HG02642 (cell line): ENCODE measurements around the gene TMEM214.

Source experiments
- ATAC-seq: cut with Tn5 transposase; IDR thresholded peaks from one replicate; pipeline ENCODE4 v1.9.1; 2021; ENCODE audit warnings: mild to moderate bottlenecking; ENCODE audit not compliant: unreplicated experiment, poor library complexity

TMEM214 gene

GRCh38 chr2:27038012-27038411 lies 5.2 kb downstream of the TMEM214 start:
- no peak for ATAC-seq

GRCh38 chr2:27038631-27039339 lies 6.0 kb downstream of the TMEM214 start:
- no peak for ATAC-seq

DNA sequence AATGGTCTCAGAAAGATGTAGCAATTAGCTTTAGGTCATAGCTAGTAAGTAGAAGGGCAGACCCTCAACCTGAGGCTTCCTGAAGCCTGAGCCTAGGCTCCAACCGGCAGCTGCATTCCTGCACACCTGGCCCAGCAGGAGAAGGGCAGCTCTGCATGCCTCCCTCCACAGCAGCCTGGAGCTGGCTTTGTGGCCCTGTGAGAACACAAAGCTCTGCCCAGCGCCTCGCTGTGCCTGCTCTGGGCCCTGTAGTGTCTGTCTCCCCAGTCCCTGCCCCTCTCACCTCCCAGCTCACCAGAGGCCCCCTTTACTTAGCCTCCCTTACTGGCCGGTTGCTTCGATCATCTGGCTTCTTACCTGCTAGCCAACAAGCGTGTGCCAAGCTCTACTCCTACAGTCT lies 6.7 kb downstream of the TMEM214 start:
- no peak for ATAC-seq

GRCh38 chr2:27039871-27040270 lies 7.1 kb downstream of the TMEM214 start:
- ATAC-seq: no peak

DNA sequence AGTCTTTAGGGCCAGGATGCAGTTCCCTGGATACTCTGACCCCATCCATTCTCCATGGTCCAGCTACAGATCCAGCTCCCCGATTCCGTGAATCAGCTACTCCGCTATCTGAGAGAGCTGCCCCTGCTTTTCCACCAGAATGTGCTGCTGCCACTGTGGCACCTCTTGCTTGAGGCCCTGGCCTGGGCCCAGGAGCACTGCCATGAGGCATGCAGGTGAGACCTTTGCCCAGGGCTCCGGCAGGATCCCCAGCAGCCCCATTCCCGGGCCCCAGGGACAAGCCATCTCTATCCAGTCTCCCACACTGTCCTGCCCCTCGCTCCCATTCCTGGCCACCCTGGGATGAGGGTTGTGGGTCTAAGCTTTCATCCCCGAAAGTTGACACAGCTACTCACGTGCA lies 7.5 kb downstream of the TMEM214 start:
- ATAC-seq: no peak

- ATAC-seq: no peak
Observed at GRCh38 chr2:27041752-27042151, 9.0 kb downstream of the TMEM214 start.

- no peak for ATAC-seq
Observed at GRCh38 chr2:27042159-27042661, 9.4 kb downstream of the TMEM214 start.

DNA sequence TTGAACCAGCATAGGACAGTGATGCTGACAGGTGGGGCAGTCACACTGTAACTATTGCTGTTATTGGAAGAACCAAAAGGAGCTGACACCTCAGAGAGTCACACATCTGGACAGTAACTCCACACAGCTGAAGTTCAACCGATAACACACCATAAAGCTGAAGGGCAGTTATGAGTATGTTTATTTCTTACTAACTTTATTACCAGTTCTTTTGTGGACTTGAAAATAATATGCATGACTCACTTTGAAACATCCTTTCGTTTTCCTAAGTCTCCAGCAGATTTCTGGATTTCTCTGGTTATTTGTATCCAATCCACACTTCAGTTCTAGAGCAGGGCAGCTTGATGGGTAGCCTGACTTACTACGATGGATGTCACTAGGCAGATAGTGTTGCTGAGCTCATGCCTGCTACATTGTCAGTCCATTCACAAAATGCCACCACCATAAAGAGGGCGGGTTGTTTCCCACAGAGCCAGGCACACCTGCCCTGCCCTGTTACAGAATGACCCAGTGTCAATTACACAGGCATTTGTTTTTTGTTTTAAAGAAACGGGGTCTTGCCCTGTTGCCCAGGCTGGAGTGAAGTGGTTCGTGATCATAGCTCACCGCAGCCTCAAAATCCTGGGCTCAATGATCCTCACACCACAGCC lies 10.3 kb downstream of the TMEM214 start:
- ATAC-seq: no peak

DNA sequence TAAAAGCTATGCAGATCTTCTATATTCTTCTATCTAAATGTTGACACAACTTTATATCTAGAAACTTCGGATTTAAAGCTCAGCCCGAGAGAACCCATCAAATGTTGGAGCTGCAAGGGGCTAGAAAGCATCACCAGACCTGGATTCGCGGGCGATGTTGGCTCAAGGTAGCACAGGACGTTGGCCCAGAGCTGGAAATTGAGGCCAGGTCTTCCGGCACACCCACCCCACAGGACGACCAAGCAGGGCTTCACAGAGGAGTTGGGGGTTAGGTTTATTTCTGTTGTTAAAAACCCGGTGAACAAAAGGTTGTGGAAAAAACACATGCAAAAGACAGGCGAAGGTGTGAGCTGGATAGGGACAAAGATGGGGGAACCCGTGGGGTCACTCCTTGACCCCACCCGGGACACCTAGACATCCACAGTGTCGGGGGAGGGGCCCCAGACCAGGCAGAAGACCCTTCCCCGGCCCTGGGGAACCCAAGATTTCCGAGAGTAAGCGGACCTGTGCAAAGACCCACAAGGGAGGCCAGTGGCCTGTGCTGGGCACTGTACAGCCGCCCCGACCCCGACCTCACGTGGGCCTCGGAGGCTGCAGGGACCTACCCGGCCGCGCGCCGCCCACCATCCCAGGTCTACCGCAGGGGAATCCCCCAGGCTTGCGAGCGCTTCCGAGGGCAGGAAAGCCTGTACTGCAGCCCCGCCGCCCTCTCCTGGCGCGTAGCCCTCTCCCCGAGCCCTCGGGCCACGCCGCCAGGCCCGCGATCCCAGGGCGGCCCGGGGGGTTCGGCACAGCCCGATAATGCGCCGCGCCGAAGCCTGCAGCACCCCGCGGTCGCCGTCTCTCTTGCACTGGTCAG lies 16.9 kb downstream of the TMEM214 start:
- peak; percentile 29 for ATAC-seq

DNA sequence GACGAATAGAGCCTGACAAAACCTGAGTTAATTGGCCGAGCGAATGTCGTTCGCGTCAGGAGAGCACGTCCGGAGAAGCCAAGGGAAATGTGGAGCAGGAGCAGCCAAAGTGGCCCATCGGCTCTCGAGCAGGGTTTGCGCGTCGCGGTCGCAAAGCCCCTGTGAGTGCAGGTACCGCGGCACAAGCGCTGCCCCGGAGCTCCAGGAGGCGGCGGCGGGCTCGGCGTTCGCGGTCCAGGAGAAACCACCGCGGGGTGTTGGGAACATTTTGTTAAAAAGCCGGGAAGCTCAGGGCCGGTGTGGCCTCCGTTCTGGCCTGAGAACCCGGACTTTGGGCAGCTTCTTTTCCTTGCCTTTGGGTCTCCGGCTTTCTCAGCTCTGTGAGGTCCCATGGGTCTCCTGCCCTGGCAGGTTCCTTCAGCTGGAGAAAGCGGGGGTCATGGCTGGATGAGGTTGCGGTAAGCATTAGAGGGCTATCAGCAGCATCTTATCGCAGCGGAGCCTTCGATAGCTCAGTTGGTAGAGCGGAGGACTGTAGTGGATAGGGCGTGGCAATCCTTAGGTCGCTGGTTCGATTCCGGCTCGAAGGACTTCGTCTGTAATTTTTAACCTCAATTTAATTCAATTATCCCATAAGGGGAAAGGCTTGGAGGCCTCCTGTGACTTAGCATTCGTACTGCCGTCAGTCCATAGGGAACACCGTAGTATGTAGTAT lies 17.7 kb downstream of the TMEM214 start:
- ATAC-seq: peak; percentile 54

DNA sequence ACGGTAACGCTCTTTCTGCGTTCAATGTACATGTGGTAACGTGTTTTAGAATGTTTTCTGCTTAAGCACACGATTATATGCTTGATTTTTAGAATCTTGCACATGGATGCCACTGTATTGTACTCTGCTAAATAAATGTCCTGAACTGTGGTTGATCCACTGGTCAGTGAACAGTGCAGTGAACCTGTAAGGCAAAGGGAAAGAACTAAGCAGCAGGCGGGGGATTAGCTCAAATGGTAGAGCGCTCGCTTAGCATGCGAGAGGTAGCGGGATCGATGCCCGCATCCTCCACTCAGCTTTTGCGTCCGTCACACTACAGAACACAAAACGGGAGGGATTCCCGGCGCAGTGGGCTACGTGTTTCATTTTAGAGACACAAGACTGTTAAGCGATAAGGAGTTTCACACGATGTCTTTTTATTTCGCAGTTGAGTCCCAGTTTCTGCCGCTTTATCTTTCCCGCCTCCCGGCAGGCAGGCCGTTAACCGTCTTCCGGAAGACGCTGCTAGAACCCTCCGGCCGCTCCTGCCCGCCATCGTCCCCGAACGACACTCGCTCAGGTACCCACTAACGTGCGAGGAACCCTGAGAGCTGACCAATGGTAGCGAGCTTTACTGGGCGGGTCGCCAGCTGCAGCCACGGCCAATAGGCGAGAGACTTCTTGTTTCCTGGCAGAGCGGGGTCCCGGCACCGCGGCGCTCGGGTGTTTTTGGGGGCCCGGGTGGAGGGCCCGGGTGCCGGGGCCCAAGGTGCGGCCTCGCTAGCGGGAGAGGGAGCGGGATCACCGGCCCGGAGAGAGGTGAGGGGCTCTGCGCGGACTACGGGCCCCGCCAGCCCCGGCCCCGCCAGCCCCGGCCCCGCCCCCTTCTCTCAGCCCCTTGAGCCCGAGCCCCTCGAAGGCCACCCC lies 18.5 kb downstream of the TMEM214 start, which contains the start of gene AGBL5:
AGBL5 (plus strand) TSS at position 673 of the 906 bp plus-strand sequence. CDS start 1,291 bp downstream, outside the sequence.
- peak; percentile 68 for ATAC-seq

- ATAC-seq: no peak
Observed at GRCh38 chr2:27051902-27052645, 19.3 kb downstream of the TMEM214 start.

- ATAC-seq: no peak
Observed at GRCh38 chr2:27053321-27053720, 20.6 kb downstream of the TMEM214 start.

DNA sequence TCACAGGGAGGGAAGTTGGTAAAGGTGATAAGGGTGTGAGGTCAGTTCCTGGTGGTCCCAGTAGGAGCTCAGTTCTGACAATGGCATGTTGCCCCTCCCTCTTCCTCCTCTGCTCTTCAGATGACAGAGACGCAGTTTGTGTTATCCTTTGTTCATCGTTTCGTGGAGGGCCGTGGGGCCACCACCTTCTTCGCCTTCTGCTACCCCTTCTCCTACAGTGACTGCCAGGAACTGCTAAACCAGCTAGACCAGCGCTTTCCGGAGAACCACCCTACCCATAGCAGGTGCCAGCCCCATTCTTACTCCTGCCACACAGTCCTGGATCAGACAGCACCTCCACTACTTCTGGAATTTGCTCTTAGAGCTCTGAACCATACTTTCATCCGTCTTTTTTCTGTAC lies 21.0 kb downstream of the TMEM214 start:
- ATAC-seq: no peak

DNA sequence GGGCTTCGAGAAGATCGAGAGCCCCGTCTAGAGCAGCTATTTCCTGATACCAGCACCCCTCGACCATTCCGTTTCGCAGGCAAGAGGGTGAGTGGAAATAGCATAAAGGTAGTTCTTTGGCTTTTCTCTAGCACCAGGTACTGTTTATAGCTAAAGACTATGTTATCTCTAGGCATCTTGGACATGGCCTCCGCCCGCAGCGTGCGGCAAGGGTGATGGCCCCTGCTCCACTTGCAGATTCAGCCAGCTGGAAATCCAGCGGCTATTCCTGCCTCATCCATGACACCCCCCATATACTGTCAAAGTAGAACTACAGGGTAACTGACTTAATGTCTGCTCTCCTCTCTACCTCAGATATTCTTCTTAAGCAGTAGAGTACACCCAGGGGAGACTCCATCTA lies 22.0 kb downstream of the TMEM214 start:
- no peak for ATAC-seq

DNA sequence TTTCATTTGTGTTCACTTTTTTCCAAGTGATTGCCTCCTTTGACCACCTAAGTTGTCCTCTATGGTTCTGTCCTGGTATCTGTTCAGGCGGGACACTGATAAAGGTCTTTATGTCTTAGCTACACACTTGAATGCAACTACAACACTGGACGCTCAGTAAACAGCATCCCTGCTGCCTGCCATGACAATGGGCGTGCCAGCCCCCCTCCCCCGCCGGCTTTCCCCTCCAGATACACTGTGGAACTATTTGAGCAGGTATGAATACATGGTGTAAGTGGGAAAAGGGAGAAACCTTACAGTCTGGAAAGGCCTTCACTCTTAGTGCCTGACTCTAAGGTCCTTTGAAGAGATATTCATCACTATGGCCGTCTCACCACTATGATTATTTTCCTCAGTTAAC lies 24.4 kb downstream of the TMEM214 start:
- no peak for ATAC-seq

GRCh38 chr2:27058210-27058609 lies 25.4 kb downstream of the TMEM214 start:
- ATAC-seq: no peak

- no peak for ATAC-seq
Observed at GRCh38 chr2:27059141-27059820, 26.5 kb downstream of the TMEM214 start.
